ENCODE data around the gene CCNI2.
A peak's percentile ranks its signal among the peaks of the same experiment; 100 is the strongest.

Gene CCNI2

GRCh38 chr5:132776131-132776937 lies 29.1 kb downstream of the CCNI2 start:
- Histone ChIP-seq H3K27ac (peak overlapping the region; percentile 82 to 97), H3K4me3 (peak overlapping the region; percentile 92)
- no peak for DNase-seq (ENCODE audit: low spot score)
- TF ChIP-seq, protein P1, sequence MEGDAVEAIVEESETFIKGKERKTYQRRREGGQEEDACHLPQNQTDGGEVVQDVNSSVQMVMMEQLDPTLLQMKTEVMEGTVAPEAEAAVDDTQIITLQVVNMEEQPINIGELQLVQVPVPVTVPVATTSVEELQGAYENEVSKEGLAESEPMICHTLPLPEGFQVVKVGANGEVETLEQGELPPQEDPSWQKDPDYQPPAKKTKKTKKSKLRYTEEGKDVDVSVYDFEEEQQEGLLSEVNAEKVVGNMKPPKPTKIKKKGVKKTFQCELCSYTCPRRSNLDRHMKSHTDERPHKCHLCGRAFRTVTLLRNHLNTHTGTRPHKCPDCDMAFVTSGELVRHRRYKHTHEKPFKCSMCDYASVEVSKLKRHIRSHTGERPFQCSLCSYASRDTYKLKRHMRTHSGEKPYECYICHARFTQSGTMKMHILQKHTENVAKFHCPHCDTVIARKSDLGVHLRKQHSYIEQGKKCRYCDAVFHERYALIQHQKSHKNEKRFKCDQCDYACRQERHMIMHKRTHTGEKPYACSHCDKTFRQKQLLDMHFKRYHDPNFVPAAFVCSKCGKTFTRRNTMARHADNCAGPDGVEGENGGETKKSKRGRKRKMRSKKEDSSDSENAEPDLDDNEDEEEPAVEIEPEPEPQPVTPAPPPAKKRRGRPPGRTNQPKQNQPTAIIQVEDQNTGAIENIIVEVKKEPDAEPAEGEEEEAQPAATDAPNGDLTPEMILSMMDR (IDR thresholded peaks at IDR 0.05) = no peak

- DNase-seq (ENCODE audit: low spot score) = no peak
- TF ChIP-seq, protein P1 (IDR thresholded peaks at IDR 0.05) = no peak
- H3K4me3 ChIP-seq = peak overlapping the region; percentile 92
- peak overlapping the region; percentile 82 to 97 for H3K27ac ChIP-seq
These were observed 29.6 kb downstream of the CCNI2 start for GRCh38 chr5:132776938-132777208.

DNA sequence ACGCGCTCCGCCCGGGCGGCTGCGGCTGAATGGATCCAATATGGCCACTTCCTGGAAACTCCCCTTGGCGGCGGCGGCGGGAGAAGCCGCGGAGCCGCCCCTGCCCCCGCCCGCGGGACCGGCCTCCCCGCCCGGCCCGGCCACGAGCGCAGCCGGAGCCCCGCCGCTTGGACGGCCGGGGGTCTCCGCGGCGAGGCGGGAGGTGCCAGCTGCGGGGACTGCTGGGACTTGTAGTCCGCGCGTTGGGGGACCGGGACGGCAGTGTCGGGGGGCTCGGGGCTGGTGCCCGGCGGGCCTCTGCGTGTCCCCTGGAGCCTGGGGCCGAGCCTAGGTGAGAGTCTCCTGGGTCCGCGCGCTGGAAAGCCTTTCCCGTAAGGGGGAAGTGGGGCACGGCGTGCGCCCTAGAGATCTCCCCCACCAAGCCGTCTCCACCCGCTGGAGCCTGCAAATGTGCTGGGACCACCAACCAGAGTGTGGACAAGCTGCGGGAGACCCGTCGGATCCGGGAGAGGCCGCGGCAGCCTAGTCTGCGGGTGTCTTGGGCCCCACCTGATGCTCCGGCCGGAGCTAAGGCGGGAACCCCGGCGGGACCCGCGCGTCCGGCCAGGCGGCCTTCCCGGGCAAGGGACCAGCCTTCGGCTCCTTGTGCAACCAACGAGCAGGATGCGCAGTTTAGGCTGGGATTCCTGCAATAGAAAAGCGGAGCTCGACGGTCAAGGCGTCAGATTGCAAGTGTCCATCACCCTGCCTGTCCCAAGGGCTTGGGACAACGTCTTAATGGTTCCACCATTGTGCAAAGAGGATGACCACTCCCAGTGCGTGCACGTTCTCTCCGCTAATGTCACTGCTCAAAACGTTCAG lies 30.2 kb downstream of the CCNI2 start, which contains the start of gene SEPTIN8:
Gene SEPTIN8 (minus strand): TSS at position 31 of the 861 bp plus-strand sequence. CDS start 102 bp downstream, outside the sequence.
- TF ChIP-seq, protein P1 (IDR thresholded peaks at IDR 0.05) = no peak
- DNase-seq (ENCODE audit: low spot score) = no peak
- Histone ChIP-seq H3K27ac (peak within 1 kb of the TSS; percentile 82 to 97), H3K4me3 (peak within 1 kb of the TSS; percentile 92)

DNA sequence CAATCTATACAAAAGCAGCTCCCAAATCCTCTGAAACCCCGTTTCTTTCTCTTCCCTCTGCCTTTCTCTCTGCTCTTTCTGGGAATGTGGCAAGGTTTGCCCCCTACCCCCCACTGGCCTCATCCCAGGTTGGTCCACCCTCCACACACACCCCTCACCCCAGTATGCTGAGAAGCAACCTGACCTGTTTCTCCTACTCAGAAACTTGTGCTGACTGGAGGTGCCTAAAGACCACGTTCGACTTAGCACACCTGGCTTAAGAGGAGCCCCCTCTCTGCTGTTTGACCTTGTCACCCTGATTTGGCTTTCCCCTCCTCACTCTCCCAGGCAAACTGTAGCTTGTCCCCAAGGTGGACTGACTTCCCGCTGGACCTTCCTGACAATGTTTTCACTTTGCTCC lies 30.9 kb downstream of the CCNI2 start:
- peak overlapping the region; percentile 92 for H3K4me3 ChIP-seq
- peak overlapping the region; percentile 82 to 97 for H3K27ac ChIP-seq
- TF ChIP-seq, protein P1 (IDR thresholded peaks at IDR 0.05) = no peak
- no peak for DNase-seq (ENCODE audit: low spot score)

DNA sequence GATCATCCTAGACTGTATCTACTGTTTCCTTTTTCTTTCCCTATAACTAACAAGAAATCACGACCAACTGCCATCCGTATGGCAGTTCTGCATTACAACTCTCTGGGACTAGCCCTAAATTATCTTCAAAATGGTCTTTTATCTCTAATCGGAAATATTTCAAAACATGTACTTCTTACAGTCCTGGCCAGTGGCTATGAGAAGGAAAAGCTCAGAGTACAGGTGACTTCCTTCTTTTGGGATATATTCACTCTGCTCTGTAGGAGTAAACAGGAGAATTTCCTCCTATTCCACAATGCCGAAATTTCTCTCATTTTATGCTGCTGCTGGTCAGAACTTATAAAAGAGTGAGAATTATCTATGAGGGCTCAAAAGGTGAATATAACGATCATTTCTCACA lies 31.6 kb downstream of the CCNI2 start:
- H3K27ac ChIP-seq = peak overlapping the region in 1 of 2 donors; percentile 5
- TF ChIP-seq, protein P1 (IDR thresholded peaks at IDR 0.05) = no peak
- no peak overlapping the region for H3K4me3 ChIP-seq
- no peak for DNase-seq (ENCODE audit: low spot score)

GRCh38 chr5:132779961-132780360 lies 32.7 kb downstream of the CCNI2 start:
- Histone ChIP-seq H3K4me3 (no peak overlapping the region), H3K27ac (no peak overlapping the region)
- TF ChIP-seq, protein P1 (IDR thresholded peaks at IDR 0.05) = no peak
- DNase-seq (ENCODE audit: low spot score) = peak; percentile 9
